HS-5 (cell line): ENCODE data around the gene DDX39B.
"Not testable (repeated sequence)": the region's sequence is repeated elsewhere in the genome, so short reads cannot be mapped to it uniquely, and the experiment has no call there.

Source experiments
- DNase-seq: peaks from one replicate; pipeline ENCODE4 v3.0.0-alpha.2; 2012; ENCODE audit warnings: low read depth

DDX39B gene

DNA sequence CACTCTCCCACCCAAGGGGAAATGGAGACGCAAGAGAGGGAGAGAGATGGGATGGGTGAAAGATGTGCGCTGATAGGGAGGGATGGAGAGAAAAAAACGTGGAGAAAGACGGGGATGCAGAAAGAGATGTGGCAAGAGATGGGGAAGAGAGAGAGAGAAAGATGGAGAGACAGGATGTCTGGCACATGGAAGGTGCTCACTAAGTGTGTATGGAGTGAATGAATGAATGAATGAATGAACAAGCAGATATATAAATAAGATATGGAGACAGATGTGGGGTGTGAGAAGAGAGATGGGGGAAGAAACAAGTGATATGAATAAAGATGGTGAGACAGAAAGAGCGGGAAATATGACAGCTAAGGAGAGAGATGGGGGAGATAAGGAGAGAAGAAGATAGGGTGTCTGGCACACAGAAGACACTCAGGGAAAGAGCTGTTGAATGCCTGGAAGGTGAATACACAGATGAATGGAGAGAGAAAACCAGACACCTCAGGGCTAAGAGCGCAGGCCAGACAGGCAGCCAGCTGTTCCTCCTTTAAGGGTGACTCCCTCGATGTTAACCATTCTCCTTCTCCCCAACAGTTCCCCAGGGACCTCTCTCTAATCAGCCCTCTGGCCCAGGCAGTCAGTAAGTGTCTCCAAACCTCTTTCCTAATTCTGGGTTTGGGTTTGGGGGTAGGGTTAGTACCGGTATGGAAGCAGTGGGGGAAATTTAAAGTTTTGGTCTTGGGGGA, 34.3 kb upstream of the DDX39B start:
- DNase-seq, result no peak

DNA sequence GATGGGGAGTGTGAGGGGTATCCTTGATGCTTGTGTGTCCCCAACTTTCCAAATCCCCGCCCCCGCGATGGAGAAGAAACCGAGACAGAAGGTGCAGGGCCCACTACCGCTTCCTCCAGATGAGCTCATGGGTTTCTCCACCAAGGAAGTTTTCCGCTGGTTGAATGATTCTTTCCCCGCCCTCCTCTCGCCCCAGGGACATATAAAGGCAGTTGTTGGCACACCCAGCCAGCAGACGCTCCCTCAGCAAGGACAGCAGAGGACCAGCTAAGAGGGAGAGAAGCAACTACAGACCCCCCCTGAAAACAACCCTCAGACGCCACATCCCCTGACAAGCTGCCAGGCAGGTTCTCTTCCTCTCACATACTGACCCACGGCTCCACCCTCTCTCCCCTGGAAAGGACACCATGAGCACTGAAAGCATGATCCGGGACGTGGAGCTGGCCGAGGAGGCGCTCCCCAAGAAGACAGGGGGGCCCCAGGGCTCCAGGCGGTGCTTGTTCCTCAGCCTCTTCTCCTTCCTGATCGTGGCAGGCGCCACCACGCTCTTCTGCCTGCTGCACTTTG, 33.6 kb upstream of the DDX39B start, which contains the start of gene TNF:
TNF (plus strand) TSS at position 231 of the 567 bp plus-strand sequence; CDS start at position 408, 177 bp downstream.
- DNase-seq, result no peak

DNA sequence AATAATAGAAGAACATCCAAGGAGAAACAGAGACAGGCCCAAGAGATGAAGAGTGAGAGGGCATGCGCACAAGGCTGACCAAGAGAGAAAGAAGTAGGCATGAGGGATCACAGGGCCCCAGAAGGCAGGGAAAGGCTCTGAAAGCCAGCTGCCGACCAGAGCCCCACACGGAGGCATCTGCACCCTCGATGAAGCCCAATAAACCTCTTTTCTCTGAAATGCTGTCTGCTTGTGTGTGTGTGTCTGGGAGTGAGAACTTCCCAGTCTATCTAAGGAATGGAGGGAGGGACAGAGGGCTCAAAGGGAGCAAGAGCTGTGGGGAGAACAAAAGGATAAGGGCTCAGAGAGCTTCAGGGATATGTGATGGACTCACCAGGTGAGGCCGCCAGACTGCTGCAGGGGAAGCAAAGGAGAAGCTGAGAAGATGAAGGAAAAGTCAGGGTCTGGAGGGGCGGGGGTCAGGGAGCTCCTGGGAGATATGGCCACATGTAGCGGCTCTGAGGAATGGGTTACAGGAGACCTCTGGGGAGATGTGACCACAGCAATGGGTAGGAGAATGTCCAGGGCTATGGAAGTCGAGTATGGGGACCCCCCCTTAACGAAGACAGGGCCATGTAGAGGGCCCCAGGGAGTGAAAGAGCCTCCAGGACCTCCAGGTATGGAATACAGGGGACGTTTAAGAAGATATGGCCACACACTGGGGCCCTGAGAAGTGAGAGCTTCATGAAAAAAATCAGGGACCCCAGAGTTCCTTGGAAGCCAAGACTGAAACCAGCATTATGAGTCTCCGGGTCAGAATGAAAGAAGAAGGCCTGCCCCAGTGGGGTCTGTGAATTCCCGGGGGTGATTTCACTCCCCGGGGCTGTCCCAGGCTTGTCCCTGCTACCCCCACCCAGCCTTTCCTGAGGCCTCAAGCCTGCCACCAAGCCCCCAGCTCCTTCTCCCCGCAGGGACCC, 32.6 kb upstream of the DDX39B start:
- DNase-seq, result no peak

GRCh38 chr6:31573239-31574105, 31.7 kb upstream of the DDX39B start:
- DNase-seq, result no peak

DNA sequence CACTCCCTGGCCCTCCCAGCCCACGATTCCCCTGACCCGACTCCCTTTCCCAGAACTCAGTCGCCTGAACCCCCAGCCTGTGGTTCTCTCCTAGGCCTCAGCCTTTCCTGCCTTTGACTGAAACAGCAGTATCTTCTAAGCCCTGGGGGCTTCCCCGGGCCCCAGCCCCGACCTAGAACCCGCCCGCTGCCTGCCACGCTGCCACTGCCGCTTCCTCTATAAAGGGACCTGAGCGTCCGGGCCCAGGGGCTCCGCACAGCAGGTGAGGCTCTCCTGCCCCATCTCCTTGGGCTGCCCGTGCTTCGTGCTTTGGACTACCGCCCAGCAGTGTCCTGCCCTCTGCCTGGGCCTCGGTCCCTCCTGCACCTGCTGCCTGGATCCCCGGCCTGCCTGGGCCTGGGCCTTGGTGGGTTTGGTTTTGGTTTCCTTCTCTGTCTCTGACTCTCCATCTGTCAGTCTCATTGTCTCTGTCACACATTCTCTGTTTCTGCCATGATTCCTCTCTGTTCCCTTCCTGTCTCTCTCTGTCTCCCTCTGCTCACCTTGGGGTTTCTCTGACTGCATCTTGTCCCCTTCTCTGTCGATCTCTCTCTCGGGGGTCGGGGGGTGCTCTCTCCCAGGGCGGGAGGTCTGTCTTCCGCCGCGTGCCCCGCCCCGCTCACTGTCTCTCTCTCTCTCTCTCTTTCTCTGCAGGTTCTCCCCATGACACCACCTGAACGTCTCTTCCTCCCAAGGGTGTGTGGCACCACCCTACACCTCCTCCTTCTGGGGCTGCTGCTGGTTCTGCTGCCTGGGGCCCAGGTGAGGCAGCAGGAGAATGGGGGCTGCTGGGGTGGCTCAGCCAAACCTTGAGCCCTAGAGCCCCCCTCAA, 30.5 kb upstream of the DDX39B start, which contains the start of gene LTA:
LTA (plus strand) TSS at position 249 of the 871 bp plus-strand sequence; CDS start at position 703, 454 bp downstream.
- DNase-seq, result no peak

DNA sequence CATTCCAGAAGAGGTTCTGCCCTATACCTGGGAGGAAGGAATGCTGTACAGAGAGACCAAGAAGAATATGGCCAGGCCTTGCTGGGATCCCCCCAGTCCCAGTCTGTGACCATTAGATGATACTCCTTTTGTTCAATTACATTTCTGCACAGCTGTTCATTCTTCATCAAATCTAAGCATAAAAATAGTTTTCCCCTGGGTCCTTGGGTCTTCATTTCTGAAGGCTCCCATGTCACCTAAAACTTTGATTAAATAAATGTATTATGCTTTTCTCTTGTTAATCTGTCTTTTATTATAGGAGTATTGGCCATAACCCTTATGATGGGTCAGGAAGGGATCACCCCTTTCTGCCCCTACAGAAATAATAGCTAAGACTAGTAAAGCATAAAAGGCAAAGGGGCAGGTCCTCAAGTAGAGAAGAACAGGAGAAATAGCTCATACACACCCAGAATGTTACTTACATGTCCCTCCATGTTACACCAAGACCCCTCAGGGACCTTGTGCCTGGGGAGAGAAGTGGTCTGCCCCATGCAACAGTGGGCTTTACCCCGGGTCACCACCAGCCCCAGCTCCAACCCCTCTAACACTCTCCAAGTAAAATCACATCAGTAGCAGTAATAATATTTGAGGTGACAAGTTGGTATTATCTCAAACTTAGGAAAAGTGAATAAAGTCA, 28.2 kb upstream of the DDX39B start:
- no peak for DNase-seq

DNA sequence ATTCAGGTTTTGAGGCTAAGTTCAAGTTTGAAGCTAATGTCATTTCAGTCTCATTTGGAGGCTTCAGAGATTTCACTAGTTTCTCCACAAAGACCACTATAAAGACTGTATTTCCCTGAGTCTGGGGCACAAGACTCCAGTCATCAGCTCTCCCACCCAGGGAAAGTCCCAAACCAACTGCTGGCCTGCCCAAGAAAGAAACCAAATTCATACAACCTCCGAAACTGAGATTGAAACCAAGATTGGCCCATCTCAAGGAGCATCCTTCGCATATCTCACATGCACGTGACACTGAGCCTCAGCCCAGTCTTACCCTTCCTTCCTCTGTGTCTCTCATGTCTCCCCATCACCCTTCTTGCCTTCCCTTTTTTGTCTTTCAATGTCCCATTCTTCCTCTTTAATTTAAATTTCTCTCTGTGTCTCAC, 26.7 kb upstream of the DDX39B start:
- no peak for DNase-seq

GRCh38 chr6:31567531-31568370, 25.9 kb upstream of the DDX39B start:
- DNase-seq, result no peak

GRCh38 chr6:31560697-31561058, 18.9 kb upstream of the DDX39B start:
- DNase-seq, result no peak

- DNase-seq, result no peak
Observed at GRCh38 chr6:31559958-31560696, 18.3 kb upstream of the DDX39B start.

DNA sequence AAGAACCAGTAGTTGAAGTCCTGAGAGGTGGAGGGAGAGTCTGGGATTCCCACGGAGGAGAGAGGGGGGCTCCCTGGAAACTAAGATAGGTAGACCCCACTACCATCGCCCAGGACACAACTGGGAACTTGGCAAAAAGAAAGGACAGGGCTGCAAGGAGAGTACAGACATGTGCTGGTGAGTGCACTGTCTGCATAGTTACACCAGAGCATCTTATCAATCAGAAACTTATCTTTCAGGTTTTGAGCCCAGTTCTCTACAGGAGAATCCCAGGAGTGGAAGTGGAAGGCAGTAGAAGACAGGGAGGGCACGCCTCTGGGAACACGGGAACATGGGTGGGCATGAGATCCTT, 17.8 kb upstream of the DDX39B start:
- no peak for DNase-seq

- no peak for DNase-seq
Observed at GRCh38 chr6:31558631-31559500, 17.1 kb upstream of the DDX39B start.

GRCh38 chr6:31558318-31558625, 16.5 kb upstream of the DDX39B start:
- DNase-seq, result no peak

- DNase-seq, result no peak
Observed at GRCh38 chr6:31557443-31558317, 15.9 kb upstream of the DDX39B start.

- no peak for DNase-seq
Observed at GRCh38 chr6:31556307-31556706, 14.5 kb upstream of the DDX39B start.

- DNase-seq, result not testable (repeated sequence)
Observed at GRCh38 chr6:31551371-31551770, 9.6 kb upstream of the DDX39B start.

- no peak for DNase-seq
Observed at GRCh38 chr6:31548544-31548873, 6.7 kb upstream of the DDX39B start.
